Panc1 (cell line): ENCODE results near the gene IRX1.

Source experiments
- POLR2AphosphoS5 ChIP-seq: IDR thresholded peaks from 2 replicates; pipeline ENCODE4 v1.6.1; 2012; ENCODE audit warnings: mild to moderate bottlenecking, low read depth, low read length, moderate library complexity
- REST ChIP-seq, 2 experiments: IDR thresholded peaks; 2 replicates each; pipeline ENCODE4 v1.6.1; 2011 to 2012; ENCODE audit warnings: low read depth in 2 of 2, control low read depth in 1 of 2, low read length in 1 of 2, mild to moderate bottlenecking in 1 of 2, moderate library complexity in 1 of 2; ENCODE audit not compliant: insufficient read depth in 1 of 2
- TCF7L2 ChIP-seq: IDR thresholded peaks from 2 replicates; pipeline ENCODE4 v1.6.1; 2011; ENCODE audit warnings: mild to moderate bottlenecking, low read depth, low read length, inconsistent platforms
- TF ChIP-seq, protein P1 (sequence below): fragments of 450-650 bp; IDR thresholded peaks from 2 replicates; pipeline ENCODE4 v1.5.1; 2017; ENCODE audit warnings: mild to moderate bottlenecking

DNA sequence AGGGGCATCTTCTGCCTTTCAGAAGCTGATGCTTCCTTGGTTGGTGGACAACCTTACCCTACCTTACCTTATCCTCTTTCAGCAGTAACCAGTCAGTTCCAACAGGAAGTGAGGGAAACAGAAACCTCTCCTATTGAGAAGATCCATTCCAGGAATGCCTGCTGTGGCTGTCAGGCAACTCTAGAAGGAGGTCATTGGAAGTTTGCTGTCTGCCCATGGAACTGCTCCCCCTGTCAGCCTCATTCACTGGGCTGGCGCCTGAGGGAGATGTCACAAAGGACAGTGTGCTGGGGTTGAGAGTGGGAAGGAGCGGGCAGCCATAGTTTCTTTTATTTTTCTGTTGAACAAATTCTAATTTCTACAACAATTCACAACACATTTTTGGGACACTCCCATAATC, 54.7 kb downstream of the IRX1 start:
- TF ChIP-seq, protein P1, sequence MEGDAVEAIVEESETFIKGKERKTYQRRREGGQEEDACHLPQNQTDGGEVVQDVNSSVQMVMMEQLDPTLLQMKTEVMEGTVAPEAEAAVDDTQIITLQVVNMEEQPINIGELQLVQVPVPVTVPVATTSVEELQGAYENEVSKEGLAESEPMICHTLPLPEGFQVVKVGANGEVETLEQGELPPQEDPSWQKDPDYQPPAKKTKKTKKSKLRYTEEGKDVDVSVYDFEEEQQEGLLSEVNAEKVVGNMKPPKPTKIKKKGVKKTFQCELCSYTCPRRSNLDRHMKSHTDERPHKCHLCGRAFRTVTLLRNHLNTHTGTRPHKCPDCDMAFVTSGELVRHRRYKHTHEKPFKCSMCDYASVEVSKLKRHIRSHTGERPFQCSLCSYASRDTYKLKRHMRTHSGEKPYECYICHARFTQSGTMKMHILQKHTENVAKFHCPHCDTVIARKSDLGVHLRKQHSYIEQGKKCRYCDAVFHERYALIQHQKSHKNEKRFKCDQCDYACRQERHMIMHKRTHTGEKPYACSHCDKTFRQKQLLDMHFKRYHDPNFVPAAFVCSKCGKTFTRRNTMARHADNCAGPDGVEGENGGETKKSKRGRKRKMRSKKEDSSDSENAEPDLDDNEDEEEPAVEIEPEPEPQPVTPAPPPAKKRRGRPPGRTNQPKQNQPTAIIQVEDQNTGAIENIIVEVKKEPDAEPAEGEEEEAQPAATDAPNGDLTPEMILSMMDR, result no peak
- no peak for TF ChIP-seq POLR2AphosphoS5
- TF ChIP-seq TCF7L2, result no peak
- no peak for TF ChIP-seq REST (IDR thresholded peaks at IDR 0.05; ENCODE audit: insufficient read depth in 1 of 2, low read depth in 2 of 2, low read length in 1 of 2)
